IPS-11a (cell line): ENCODE results near the gene CDH4.
"Not testable (repeated sequence)": the region's sequence is repeated elsewhere in the genome, so short reads cannot be mapped to it uniquely, and the experiment has no call there.

Experiments used
- H3K4me3 ChIP-seq: one replicate; pipeline ENCODE4 v1.5.1; 2013; ENCODE audit warnings: low read depth, low read length, control low read depth

Gene CDH4

GRCh38 chr20:61408951-61409740, 157.1 kb downstream of the CDH4 start:
- H3K4me3 ChIP-seq = no peak overlapping the region

- H3K4me3 ChIP-seq = no peak overlapping the region
Measured at GRCh38 chr20:61411743-61412142, 159.7 kb downstream of the CDH4 start.

DNA sequence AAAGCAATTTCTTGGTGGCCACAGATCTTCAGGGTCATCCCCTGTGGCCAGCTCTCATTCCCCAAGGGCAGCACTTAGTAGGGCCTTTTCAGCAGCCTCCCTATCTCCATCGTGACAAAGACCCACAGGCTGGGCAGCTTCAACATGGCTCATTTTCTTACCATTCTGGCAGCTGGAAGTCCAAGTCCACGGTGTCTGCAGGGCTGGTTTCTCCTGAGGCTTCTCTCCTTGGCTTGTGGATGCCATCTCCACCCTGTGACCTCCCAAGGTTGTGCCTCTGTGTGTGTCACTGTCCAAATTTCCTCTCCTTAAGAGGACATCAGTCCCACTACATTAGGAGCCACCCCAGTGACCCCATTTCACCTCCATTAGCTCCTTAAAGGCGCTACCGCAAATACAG, 161.7 kb downstream of the CDH4 start:
- H3K4me3 ChIP-seq = no peak overlapping the region

DNA sequence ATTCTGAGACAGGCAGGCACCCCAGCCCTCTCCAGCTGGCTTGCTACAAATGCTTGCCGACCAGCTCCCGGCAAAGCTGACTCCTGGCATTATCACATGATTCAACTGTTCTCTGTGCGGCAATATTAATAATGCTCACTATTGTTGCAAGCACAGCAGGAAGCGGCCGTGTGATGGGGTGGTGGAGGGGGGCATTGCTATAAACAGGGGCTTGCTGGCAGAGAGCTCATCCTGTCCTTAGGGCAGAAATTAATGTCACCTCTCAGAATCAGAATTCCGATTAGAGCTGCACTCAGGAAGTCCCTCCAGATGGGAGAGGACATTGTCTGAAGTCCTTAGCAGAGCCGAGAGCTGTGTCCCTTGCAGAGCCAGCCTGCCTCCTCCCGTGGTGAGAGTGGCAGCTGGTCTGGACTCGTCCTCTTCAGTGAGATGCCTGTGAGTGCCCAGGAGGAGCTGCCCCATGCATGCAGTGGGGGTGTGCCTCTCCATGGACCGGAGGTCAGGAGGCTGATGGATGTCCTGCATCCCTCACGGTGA, 162.5 kb downstream of the CDH4 start:
- no peak overlapping the region for H3K4me3 ChIP-seq

DNA sequence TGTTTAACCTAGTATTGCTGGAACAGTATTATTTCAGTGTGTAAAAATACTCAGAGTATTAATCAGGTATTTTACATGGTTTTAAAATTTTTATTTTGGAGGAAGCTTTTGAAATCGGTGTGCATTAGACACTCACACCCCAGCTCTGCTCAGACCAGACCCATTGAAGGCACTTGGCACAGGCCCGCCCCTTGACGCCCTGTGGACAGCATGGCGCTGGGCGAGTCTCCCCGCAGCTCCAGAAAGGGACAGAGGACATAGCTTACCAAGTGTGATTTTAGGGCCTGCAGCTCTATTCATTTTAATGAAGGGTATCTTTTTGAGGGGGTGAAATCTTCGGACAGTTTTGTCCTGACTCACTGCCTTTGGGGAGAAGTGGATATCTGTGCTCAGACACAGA, 164.5 kb downstream of the CDH4 start:
- H3K4me3 ChIP-seq = no peak overlapping the region

- no peak overlapping the region for H3K4me3 ChIP-seq
Measured at GRCh38 chr20:61417221-61417941, 165.3 kb downstream of the CDH4 start.

DNA sequence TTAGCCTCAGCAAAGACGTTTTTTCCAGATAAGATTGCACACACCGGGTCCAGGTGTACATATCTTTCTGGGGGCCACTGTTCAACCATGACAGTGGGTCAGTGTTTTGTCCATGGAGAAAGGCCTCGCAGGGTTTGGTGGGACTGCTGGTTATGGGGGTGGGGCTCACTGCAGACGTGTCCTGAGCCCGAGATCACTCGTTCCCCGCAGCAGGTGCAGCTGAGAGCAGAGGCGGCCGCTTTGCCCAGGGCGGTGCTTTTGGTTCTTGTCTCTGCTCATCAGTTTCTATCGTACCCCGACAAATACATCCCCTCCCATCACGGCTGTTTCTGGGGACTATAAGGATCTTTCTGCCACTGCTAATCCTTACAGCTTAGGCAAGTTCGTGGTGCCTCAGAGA, 166.9 kb downstream of the CDH4 start:
- no peak overlapping the region for H3K4me3 ChIP-seq

- no peak overlapping the region for H3K4me3 ChIP-seq
Measured at GRCh38 chr20:61419501-61419900, 167.4 kb downstream of the CDH4 start.

DNA sequence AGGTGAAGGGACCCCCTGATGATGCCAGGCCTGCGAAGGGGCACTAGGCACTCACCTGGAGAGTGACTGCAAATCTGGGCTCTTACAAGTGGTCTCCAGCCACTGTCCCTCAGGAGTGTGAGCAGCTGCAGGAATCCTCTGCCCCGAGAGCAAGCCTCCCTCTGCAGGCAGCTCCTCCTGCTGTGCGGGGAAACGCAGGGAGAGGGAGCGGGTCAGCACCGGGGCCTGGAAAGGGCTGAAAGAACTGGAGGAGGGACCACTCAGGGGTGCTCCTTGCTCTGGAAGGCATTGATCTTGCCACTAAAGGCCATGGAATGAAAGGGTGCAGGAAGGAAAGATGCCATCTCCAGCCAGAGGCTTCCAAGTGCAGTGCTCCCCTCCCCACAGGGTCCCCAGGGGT, 168.0 kb downstream of the CDH4 start:
- no peak overlapping the region for H3K4me3 ChIP-seq

DNA sequence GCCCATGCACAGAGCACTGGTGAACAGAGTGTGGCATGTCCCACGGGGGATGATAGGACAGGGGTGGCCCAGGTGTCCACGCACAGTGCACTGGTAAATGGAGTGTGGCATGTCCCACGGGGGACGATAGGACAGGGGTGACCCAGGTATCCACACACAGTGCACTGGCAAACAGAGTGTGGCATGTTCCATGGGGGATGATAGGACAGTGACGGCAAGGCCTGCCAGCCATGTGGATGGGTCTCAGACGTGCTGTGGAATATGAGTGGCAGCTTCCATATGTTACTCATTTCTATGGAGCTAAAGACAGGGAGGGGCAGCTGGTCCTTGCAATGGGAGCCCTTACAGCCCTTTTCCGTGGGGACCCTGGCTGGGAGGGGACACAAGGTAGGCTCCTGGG, 168.7 kb downstream of the CDH4 start:
- no peak overlapping the region for H3K4me3 ChIP-seq

DNA sequence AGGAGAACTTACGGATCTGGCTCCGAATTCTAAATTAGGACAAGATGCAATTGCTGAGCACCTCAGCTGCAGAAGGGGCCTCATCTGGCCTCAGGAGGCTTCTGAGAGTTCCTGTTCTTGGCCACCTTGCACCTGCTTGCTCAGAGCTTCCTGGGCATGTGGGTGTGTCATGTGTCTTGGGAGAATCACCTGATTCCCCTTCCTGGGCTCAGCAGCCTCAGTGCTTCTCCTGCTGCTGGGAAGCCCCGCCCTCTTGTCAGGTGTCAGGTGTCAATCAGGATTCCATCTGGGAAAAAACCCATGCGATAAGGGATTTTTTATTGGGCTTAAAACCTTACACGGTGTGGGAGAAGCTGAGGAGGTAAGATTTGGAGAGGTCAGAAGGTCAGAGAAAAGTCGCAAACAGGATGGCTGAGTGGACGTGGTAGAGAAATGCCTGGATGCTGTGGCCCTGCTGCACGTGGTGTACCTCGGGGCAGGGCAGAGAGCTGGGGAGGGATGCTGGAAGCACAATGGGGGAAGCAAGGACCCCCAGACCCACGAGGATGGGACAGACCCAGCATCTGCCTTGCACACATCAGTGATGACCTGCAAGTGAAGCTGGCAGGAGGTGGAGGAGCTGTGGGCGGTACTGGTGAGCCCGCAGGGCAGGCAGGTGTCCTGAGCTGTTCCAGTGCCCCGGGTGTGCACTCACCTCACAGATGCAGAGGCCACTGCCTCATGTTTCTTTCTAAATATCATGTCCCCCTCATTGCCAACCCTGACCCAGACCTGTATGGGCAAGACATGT, 170.8 kb downstream of the CDH4 start:
- no peak overlapping the region for H3K4me3 ChIP-seq

DNA sequence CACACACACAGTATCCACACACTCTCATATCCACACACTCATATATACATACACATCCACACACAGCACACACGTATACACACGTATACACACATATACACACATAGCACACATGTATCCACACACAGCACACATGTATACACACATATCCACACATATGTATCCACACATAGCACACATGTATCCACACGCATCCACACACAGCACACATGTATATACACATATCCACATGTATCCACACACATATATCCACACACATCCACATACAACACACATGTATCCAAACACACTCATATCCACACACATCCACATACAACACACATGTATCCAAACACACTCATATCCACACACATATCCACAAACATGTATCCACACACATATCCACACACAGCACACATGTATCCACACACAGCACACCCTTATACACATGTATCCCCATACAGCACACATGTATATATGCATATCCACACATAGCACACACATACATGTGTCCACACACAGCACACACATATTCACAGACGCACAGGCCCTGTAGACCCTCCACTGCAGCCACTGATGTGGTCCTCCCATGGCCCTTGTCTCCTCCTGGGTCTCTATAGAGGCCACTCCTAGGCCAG, 172.1 kb downstream of the CDH4 start:
- no peak overlapping the region for H3K4me3 ChIP-seq

DNA sequence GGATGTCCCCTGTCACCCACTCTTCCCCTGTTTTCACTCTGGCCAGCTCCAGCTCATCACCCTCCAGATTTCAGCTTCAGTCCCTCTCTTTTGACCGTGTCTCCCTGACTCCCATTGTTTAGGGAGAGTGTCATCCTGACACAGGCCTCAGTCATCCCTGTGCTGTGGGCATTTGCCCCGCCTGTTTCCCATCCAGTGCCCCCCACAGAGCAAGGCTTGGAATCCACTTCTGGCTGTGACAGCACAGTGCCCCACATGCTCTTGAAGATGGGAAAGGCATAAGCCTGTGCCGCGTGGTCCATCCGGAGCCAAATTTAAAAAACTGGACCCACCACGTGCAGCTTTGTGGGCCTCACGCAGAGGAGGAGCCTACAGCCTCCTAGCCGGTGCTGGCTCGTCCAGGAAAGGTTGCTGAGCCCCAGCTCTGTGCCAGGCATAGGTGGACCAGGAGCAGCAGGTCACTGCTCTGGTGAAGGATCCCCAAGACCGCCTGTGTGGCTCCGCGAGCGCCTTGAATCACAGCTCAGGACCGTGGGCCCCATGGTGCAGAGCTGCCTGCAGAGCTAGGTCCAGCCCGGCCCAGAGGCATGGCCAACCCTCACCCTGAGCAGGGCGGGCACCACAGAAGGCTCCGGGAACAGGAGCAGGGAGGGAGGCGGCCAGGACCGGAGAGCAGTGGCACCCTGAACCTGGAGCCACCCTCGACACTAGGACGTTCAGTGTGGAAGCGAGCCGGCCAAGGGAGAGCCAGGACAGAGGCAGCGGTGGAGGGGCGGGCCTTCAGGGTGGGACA, 172.8 kb downstream of the CDH4 start:
- no peak overlapping the region for H3K4me3 ChIP-seq

DNA sequence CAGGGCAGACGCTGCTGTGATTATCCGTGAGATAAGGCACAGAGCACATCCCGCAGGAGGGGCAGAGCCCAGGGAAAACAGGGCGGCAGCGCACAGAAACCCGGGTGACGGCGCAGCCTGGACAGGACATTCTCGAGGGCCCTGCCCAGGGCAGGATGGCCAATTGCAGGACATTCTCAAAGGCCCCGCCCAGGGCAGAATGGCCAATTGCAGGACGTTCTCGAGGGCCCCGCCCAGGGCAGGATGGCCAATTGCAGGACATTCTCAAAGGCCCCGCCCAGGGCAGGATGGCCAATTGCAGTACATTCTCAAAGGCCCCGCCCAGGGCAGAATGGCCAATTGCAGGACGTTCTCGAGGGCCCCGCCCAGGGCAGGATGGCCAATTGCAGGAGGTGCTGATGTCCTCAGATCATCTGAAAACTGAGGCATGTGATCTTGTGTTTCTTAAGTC, 173.5 kb downstream of the CDH4 start:
- not testable (repeated sequence) for H3K4me3 ChIP-seq

GRCh38 chr20:61426352-61426751, 174.3 kb downstream of the CDH4 start:
- H3K4me3 ChIP-seq = no peak overlapping the region

DNA sequence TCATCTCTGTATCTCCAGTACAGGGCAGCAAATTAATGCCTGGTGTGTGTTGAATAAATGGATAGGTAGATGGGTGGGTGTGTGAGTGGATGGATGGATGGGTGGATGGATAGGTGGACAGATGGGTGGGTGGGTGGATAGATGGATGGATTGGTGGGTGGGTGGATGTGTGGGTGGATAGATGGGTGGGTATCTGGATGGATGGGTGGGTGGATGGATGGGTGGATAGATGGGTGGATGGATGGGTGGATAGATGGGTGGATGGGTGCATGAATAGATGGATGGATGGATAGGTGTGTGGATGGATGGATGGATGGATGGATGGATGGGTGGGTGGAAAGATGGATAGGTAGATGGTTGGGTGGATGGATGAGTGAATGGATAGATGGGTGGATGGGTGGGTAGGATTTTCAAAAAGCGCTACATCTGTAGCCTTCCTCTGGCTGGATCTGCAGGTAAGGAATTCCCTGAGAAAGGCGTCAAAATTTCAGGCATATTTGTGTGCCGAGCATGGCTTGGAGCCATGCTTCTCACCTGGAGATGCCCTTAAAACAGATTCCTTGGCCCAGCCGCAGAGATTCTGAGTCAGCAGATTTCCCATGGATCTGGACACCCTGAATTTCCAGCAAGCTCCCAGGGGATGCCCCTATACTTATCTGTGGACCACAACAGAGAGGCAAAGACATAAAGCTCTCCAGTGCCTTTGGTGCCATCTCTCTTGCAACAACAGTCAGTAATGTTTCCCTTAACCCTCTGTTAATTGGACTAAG, 177.6 kb downstream of the CDH4 start:
- H3K4me3 ChIP-seq = no peak overlapping the region

DNA sequence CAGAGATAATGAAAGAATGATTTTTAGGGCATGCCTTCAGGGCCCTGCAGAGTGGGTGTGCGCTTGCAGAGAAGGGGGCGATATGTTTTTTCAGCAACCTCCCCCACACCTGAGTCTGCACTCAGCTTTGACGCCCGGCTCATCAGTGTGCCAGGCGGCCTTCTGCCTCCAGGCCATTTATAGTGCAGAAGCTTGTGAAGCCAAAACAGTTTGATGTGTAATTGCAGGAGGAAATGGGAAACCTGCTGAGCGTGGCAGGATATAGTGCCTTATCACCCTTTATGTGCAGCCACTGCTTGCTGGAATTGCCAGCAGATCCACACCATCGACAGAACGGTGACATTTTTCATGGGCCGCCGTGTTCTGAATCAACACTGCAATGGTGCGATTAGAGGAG, 178.2 kb downstream of the CDH4 start:
- no peak overlapping the region for H3K4me3 ChIP-seq

DNA sequence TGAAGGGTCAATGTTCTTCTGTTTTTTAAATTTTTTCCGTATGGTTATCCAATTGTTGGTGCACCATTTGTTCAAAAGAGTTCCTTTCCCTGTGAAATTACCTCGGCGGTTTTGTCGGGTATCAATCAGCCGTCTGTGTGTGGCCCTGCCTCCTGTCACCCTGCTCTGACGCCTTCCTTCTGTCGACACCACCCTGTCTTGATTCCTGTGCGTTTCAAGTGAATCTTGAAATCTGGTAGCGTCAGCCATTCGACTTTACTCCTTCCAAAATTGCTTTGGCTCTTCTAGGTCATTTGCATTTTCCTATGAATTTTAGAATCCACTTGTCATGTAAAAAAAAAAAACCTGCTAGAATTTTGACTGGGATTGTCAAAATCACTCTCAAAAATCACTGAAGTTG, 181.1 kb downstream of the CDH4 start:
- no peak overlapping the region for H3K4me3 ChIP-seq

DNA sequence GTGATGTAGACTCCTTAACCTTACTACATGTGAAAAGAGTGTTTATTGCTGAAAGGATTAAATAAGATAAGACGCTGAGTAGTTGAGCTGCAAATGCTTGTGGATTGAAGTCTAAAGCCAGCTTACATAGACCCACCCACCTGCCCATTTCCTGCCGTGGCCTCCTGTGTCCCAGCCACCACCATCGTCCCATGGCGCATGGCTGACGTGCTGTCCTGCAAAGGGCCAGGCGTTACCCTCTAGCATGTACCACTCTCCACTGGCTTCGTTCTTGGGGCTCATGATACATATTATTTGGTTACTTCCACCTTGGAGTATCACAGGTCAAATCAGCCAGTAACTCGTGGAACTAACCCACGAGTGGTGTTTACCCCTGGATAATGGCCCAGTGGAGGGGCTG, 181.8 kb downstream of the CDH4 start:
- no peak overlapping the region for H3K4me3 ChIP-seq
